HL-60 (cell line): ENCODE measurements around the gene ZNF789.
"Not testable (repeated sequence)": the region's sequence is repeated elsewhere in the genome, so short reads cannot be mapped to it uniquely, and the experiment has no call there.

Experiments
- DNase-seq, 2 experiments: peaks; one replicate each; pipeline ENCODE4 v3.0.0-alpha.2; 2010 to 2020; ENCODE audit warnings: low read depth in 1 of 2, low spot score in 1 of 2
- H3K27ac ChIP-seq: fragments of 250-450 bp; sonication (Bioruptor Pico); replicated peaks from 2 replicates; pipeline ENCODE4 v1.5.1; 2020; ENCODE audit warnings: mild to moderate bottlenecking, moderate library complexity
- H3K27me3 ChIP-seq: fragments of 250-450 bp; sonication (Bioruptor Pico); 2 replicates; pipeline ENCODE4 v1.5.1; 2021; ENCODE audit warnings: mild to moderate bottlenecking, moderate library complexity; ENCODE audit not compliant: insufficient read depth, poor library complexity, severe bottlenecking
- H3K4me3 ChIP-seq: replicated peaks from 2 replicates; pipeline ENCODE4 v1.5.1; 2011; ENCODE audit warnings: mild to moderate bottlenecking, control low read depth, low read length; ENCODE audit not compliant: insufficient read depth
- CTCF ChIP-seq: IDR thresholded peaks from one replicate; pipeline ENCODE4 v1.5.1; 2011; ENCODE audit warnings: low read length, control low read depth, inconsistent platforms; ENCODE audit not compliant: insufficient read depth
- GABPA ChIP-seq: IDR thresholded peaks from 2 replicates; pipeline ENCODE4 v1.6.1; 2012; ENCODE audit warnings: low read depth
- POLR2AphosphoS5 ChIP-seq: IDR thresholded peaks from 2 replicates; pipeline ENCODE4 v1.6.1; 2012; ENCODE audit warnings: low read depth
- REST ChIP-seq: IDR thresholded peaks from 2 replicates; pipeline ENCODE4 v1.6.1; 2012; ENCODE audit warnings: low read depth; ENCODE audit not compliant: insufficient replicate concordance
- SPI1 ChIP-seq: IDR thresholded peaks from 2 replicates; pipeline ENCODE4 v1.6.1; 2012; ENCODE audit warnings: low read depth, mild to moderate bottlenecking, borderline replicate concordance

ZNF789 gene

DNA sequence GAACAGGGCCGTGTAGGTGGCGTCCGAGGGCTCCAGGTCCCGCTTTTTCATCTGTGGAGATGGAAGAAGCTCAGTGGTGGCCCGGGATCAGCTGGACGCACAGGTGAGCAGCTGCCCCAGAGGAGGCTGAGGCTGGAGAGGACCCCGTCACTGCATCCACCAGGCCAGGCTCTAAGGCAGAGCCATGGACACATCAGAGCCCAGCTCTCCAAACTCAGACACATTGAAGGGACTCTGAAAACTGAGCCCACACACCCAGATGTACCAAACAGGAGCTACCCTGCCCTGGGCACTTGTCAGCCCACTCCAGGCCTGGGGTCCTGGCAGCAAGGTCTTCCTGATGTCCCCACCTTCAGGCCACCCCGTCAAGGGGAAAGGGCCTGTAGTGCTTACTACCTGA lies 42.9 kb upstream of the ZNF789 start:
- TF ChIP-seq POLR2AphosphoS5 = no peak
- TF ChIP-seq CTCF = no peak
- no peak for TF ChIP-seq GABPA
- no peak for TF ChIP-seq SPI1
- no peak for TF ChIP-seq REST
- H3K27ac ChIP-seq = no peak overlapping the region
- DNase-seq = no peak
- H3K4me3 ChIP-seq = no peak overlapping the region
- H3K27me3 ChIP-seq = no peaks in the 10 kb centered on the region

DNA sequence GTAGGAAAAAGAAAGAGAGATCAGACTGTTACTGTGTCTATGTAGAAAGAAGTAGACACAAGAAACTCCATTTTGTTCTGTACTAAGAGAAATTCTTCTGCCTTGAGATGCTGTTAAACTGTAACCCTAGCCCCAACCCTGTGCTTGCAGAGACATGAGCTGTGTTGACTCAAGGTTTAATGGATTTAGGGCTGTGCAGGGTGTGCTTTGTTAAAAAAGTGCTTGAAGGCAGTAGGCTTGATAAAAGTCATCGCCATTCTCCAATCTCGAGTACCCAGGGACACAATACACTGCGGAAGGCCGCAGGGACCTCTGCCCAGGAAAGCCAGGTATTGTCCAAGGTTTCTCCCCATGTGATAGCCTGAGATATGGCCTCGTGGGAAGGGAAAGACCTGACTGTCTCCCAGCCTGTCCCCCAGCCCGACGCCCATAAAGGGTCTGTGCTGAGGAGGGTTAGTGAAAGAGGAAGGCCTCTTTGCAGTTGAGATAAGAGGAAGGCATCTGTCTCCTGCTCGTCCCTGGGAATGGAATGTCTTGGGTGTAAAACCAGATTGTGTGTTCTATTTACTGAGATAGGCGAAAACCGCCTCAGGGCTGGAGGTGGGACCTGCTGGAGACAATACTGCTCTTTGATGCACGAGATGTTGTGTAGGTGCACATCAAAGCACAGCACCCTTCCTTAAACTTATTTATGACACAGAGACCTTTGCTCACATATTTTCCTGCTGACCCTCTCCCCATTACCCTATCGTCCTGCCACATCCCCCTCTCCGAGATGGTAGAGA lies 40.7 kb upstream of the ZNF789 start:
- H3K27ac ChIP-seq, H3K27me3 ChIP-seq, H3K4me3 ChIP-seq, DNase-seq: not testable (repeated sequence)

GRCh38 chr7:99433158-99433557 lies 39.5 kb upstream of the ZNF789 start:
- no peak overlapping the region for H3K27ac ChIP-seq

More at GRCh38 chr7:99433158-99433557, 39.5 kb upstream of the ZNF789 start:
- Histone ChIP-seq H3K27me3 (no peaks in the 10 kb centered on the region), H3K4me3 (no peak overlapping the region)
- no peak for DNase-seq
- TF ChIP-seq SPI1 (no peak), REST (no peak), CTCF (no peak), POLR2AphosphoS5 (no peak), GABPA (no peak)
